ENCODE data around the gene SPOCK3. TPM values are rescaled to one million over a fixed set of nuclear protein-coding genes. Genes with fewer than 3 reads are reported as not detected.

Gene SPOCK3
- total RNA-seq, 1 experiment from 2014 or later = 1.9 TPM

- Histone ChIP-seq H3K27me3 (ENCODE audit: low read length) (no peaks in the 10 kb centered on the region), H3K9me3 (ENCODE audit: low read length) (no peaks in the 10 kb centered on the region), H3F3A (ENCODE audit: low read length, unreplicated experiment) (no peaks in the 10 kb centered on the region), H3K36me3 (ENCODE audit: low read depth, low read length) (no peaks in the 10 kb centered on the region), H4K20me1 (ENCODE audit: low read length) (no peaks in the 10 kb centered on the region), H3K4me1 (ENCODE audit: insufficient read depth, low read length) (no peaks in the 10 kb centered on the region), H3K4me2 (ENCODE audit: low read length) (no peak overlapping the region), H3K79me2 (ENCODE audit: low read length) (no peaks in the 10 kb centered on the region), H2AFZ (ENCODE audit: low read length) (no peak overlapping the region), H3K9ac (ENCODE audit: low read length) (no peak overlapping the region), H3K27ac (ENCODE audit: low read length) (no peak overlapping the region), H3K9me2 (replicated peaks; ENCODE audit: low read length) (no peaks in the 10 kb centered on the region), H3K4me3 (ENCODE audit: low read length) (no peak overlapping the region)
- TF ChIP-seq EZH2 (IDR thresholded peaks at IDR 0.05; ENCODE audit: low read length, unreplicated experiment) (no peak), CTCF (conservative IDR thresholded peaks at IDR 0.05; ENCODE audit: low read depth, low read length) (no peak), EZH2phosphoT487 (IDR thresholded peaks at IDR 0.05; ENCODE audit: borderline replicate concordance, low read length) (no peak)
- intact Hi-C loops (cut with micrococcal nuclease) = no loop called here
- no peak for DNase-seq
- ChIA-PET CTCF (no interaction called here), POLR2A (ENCODE audit: unreplicated experiment) (no interaction called here)
- no TSS peak for BruUV-seq (replicated peaks)
- no peak for ATAC-seq
Observed at GRCh38 chr4:166913926-166914325, 320.4 kb downstream of the SPOCK3 start.

- BruUV-seq (replicated peaks) = no TSS peak
- ATAC-seq = no peak
- Histone ChIP-seq H3K9me2 (replicated peaks; ENCODE audit: low read length) (no peaks in the 10 kb centered on the region), H3K27ac (ENCODE audit: low read length) (no peak overlapping the region), H2AFZ (ENCODE audit: low read length) (no peak overlapping the region), H3K9me3 (ENCODE audit: low read length) (no peaks in the 10 kb centered on the region), H4K20me1 (ENCODE audit: low read length) (no peaks in the 10 kb centered on the region), H3K4me2 (ENCODE audit: low read length) (no peak overlapping the region), H3K27me3 (ENCODE audit: low read length) (no peaks in the 10 kb centered on the region), H3K4me1 (ENCODE audit: insufficient read depth, low read length) (no peaks in the 10 kb centered on the region), H3F3A (ENCODE audit: low read length, unreplicated experiment) (no peaks in the 10 kb centered on the region), H3K79me2 (ENCODE audit: low read length) (no peaks in the 10 kb centered on the region), H3K9ac (ENCODE audit: low read length) (no peak overlapping the region), H3K36me3 (ENCODE audit: low read depth, low read length) (no peaks in the 10 kb centered on the region), H3K4me3 (ENCODE audit: low read length) (no peak overlapping the region)
- TF ChIP-seq EZH2phosphoT487 (IDR thresholded peaks at IDR 0.05; ENCODE audit: borderline replicate concordance, low read length) (no peak), EZH2 (IDR thresholded peaks at IDR 0.05; ENCODE audit: low read length, unreplicated experiment) (no peak), CTCF (conservative IDR thresholded peaks at IDR 0.05; ENCODE audit: low read depth, low read length) (no peak)
- intact Hi-C loops (cut with micrococcal nuclease) = no loop called here
- CTCF ChIA-PET = no interaction called here
- POLR2A ChIA-PET (ENCODE audit: unreplicated experiment) = no interaction called here
- no peak for DNase-seq
Observed at GRCh38 chr4:166903408-166903807, 330.9 kb downstream of the SPOCK3 start.

- intact Hi-C loops (cut with micrococcal nuclease) = no loop called here
- Histone ChIP-seq H3K36me3 (ENCODE audit: low read depth, low read length) (no peaks in the 10 kb centered on the region), H3K4me1 (ENCODE audit: insufficient read depth, low read length) (no peaks in the 10 kb centered on the region)
Observed at GRCh38 chr4:166902941-166903340, 331.4 kb downstream of the SPOCK3 start.

More at GRCh38 chr4:166902941-166903340, 331.4 kb downstream of the SPOCK3 start:
- Histone ChIP-seq H3K9ac (ENCODE audit: low read length) (no peak overlapping the region), H3K27me3 (ENCODE audit: low read length) (no peaks in the 10 kb centered on the region), H3K79me2 (ENCODE audit: low read length) (no peaks in the 10 kb centered on the region), H2AFZ (ENCODE audit: low read length) (no peak overlapping the region), H3K27ac (ENCODE audit: low read length) (no peak overlapping the region), H3K4me3 (ENCODE audit: low read length) (no peak overlapping the region), H3K4me2 (ENCODE audit: low read length) (no peak overlapping the region), H4K20me1 (ENCODE audit: low read length) (no peaks in the 10 kb centered on the region), H3K9me2 (replicated peaks; ENCODE audit: low read length) (no peaks in the 10 kb centered on the region), H3F3A (ENCODE audit: low read length, unreplicated experiment) (no peaks in the 10 kb centered on the region), H3K9me3 (ENCODE audit: low read length) (no peaks in the 10 kb centered on the region)
- CTCF ChIA-PET = no interaction called here
- POLR2A ChIA-PET (ENCODE audit: unreplicated experiment) = no interaction called here
- BruUV-seq (replicated peaks) = no TSS peak
- ATAC-seq = no peak
- no peak for DNase-seq
- TF ChIP-seq CTCF (conservative IDR thresholded peaks at IDR 0.05; ENCODE audit: low read depth, low read length) (no peak), EZH2phosphoT487 (IDR thresholded peaks at IDR 0.05; ENCODE audit: borderline replicate concordance, low read length) (no peak), EZH2 (IDR thresholded peaks at IDR 0.05; ENCODE audit: low read length, unreplicated experiment) (no peak)

All from PC-3 (cell line).